ENCODE measurements around the gene INO80D.

The INO80D gene

GRCh38 chr2:206068207-206068606, 17.8 kb downstream of the INO80D start:
- H3K36me3 ChIP-seq (ENCODE audit: low read depth), result peaks cover 1% of the 10 kb centered on the region; the same call in 1 of the 2 replicates
- H3K4me1 ChIP-seq (ENCODE audit: insufficient read depth, poor library complexity, severe bottlenecking), result no peaks in the 10 kb centered on the region
- no peak overlapping the region for H3K4me3 ChIP-seq (ENCODE audit: severe bottlenecking)
- no peak for TF ChIP-seq CTCF (IDR thresholded peaks at IDR 0.05; ENCODE audit: poor library complexity, severe bottlenecking)
- ATAC-seq (ENCODE audit: low read depth) (no peak), DNase-seq (ENCODE audit: low spot score) (no peak)
- H3K9me3 ChIP-seq (ENCODE audit: severe bottlenecking), result no peaks in the 10 kb centered on the region
- H3K27me3 ChIP-seq (ENCODE audit: insufficient read depth, poor library complexity, severe bottlenecking), result no peaks in the 10 kb centered on the region
- no peak overlapping the region for H3K27ac ChIP-seq (ENCODE audit: poor library complexity, severe bottlenecking)

GRCh38 chr2:206064077-206064476, 21.9 kb downstream of the INO80D start:
- no peaks in the 10 kb centered on the region for H3K4me1 ChIP-seq (ENCODE audit: insufficient read depth, poor library complexity, severe bottlenecking)
- H3K27me3 ChIP-seq (ENCODE audit: insufficient read depth, poor library complexity, severe bottlenecking), result no peaks in the 10 kb centered on the region
- DNase-seq (ENCODE audit: low spot score), result no peak

DNA sequence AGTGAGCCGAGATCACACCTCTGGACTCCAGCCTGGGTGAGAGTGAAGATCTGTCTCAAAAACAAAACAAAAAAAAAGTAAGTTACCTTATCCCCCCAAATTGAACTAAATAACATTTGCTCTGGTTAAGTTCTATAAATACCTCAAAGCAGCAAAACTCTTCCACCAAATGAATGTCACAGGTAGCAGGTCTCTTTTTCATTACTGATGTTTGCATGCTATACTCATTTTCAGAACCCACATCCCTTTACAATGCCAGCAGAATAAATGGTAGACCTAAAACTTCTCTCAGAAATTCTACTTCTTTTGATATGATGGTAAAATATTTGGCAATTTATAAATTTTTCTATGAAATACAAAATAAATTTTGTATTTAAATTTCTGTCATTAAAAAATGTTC, 22.3 kb downstream of the INO80D start:
- peaks cover 19% of the 10 kb centered on the region for H3K36me3 ChIP-seq (ENCODE audit: low read depth)
- ATAC-seq (ENCODE audit: low read depth) (no peak), DNase-seq (ENCODE audit: low spot score) (no peak)

More at GRCh38 chr2:206064077-206064476, 21.9 kb downstream of the INO80D start:
- no peak overlapping the region for H3K4me3 ChIP-seq (ENCODE audit: severe bottlenecking)
- H3K27ac ChIP-seq (ENCODE audit: poor library complexity, severe bottlenecking), result no peak overlapping the region
- peaks cover 19% of the 10 kb centered on the region for H3K36me3 ChIP-seq (ENCODE audit: low read depth)
- no peak for TF ChIP-seq CTCF (IDR thresholded peaks at IDR 0.05; ENCODE audit: poor library complexity, severe bottlenecking)
- no peak for ATAC-seq (ENCODE audit: low read depth)
- no peaks in the 10 kb centered on the region for H3K9me3 ChIP-seq (ENCODE audit: severe bottlenecking)

DNA sequence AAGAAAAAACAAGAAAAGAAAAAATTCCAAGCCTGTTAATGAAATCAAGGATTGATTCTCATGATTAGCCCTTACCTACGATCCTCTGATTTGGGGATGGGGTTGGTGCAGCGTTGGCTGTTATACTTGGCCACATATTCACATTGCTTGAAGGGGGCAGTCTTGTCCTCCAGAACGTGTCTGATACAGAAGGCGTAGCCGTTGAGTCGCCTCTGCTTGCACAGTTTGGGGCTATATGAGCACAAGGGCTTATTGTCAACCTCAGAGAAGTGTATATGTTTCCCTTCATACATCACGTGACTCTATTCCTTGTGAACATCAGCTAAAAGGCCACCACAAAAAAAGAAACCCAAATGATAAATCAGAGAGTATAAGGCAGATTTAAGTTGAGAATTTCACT, 23.2 kb downstream of the INO80D start:
- no peak for ATAC-seq (ENCODE audit: low read depth)
- Histone ChIP-seq H3K27ac (ENCODE audit: poor library complexity, severe bottlenecking) (no peak overlapping the region), H3K36me3 (ENCODE audit: low read depth) (peaks cover 19% of the 10 kb centered on the region), H3K4me3 (ENCODE audit: severe bottlenecking) (no peak overlapping the region), H3K27me3 (ENCODE audit: insufficient read depth, poor library complexity, severe bottlenecking) (no peaks in the 10 kb centered on the region), H3K4me1 (ENCODE audit: insufficient read depth, poor library complexity, severe bottlenecking) (no peaks in the 10 kb centered on the region), H3K9me3 (ENCODE audit: severe bottlenecking) (no peaks in the 10 kb centered on the region)
- DNase-seq (ENCODE audit: low spot score), result no peak
- TF ChIP-seq CTCF (IDR thresholded peaks at IDR 0.05; ENCODE audit: poor library complexity, severe bottlenecking), result no peak

More for the DNA sequence above, 22.3 kb downstream of the INO80D start:
- Histone ChIP-seq H3K4me3 (ENCODE audit: severe bottlenecking) (no peak overlapping the region), H3K4me1 (ENCODE audit: insufficient read depth, poor library complexity, severe bottlenecking) (no peaks in the 10 kb centered on the region), H3K27me3 (ENCODE audit: insufficient read depth, poor library complexity, severe bottlenecking) (no peaks in the 10 kb centered on the region), H3K9me3 (ENCODE audit: severe bottlenecking) (no peaks in the 10 kb centered on the region), H3K27ac (ENCODE audit: poor library complexity, severe bottlenecking) (no peak overlapping the region)
- no peak for TF ChIP-seq CTCF (IDR thresholded peaks at IDR 0.05; ENCODE audit: poor library complexity, severe bottlenecking)

- ATAC-seq (ENCODE audit: low read depth) (no peak), DNase-seq (ENCODE audit: low spot score) (no peak)
- H3K27ac ChIP-seq (ENCODE audit: poor library complexity, severe bottlenecking), result no peak overlapping the region
- no peak overlapping the region for H3K4me3 ChIP-seq (ENCODE audit: severe bottlenecking)
- H3K27me3 ChIP-seq (ENCODE audit: insufficient read depth, poor library complexity, severe bottlenecking), result no peaks in the 10 kb centered on the region
- peaks cover 22% of the 10 kb centered on the region for H3K36me3 ChIP-seq (ENCODE audit: low read depth)
- no peaks in the 10 kb centered on the region for H3K9me3 ChIP-seq (ENCODE audit: severe bottlenecking)
- TF ChIP-seq CTCF (IDR thresholded peaks at IDR 0.05; ENCODE audit: poor library complexity, severe bottlenecking), result no peak
- no peaks in the 10 kb centered on the region for H3K4me1 ChIP-seq (ENCODE audit: insufficient read depth, poor library complexity, severe bottlenecking)
These were observed 29.7 kb downstream of the INO80D start for GRCh38 chr2:206056286-206056685.

All from RWPE2 (cell line).